DOHH2 (cell line): ENCODE data around the gene RIPOR2.

ENCODE experiments used
- H3F3A ChIP-seq: fragments of 200-600 bp; sonication (generic), shearing (Covaris generic); 2 replicates; pipeline ENCODE4 v1.6.0; 2016; ENCODE audit warnings: antibody characterized with exemption, mild to moderate bottlenecking; ENCODE audit not compliant: control insufficient read depth, insufficient read depth
- H3K27ac ChIP-seq: fragments of 200-600 bp; sonication (generic); 2 replicates; pipeline ENCODE4 v1.5.1; 2014; ENCODE audit warnings: low read depth, mild to moderate bottlenecking, low read length, moderate library complexity
- H3K27me3 ChIP-seq: fragments of 200-600 bp; sonication (generic); 2 replicates; pipeline ENCODE4 v1.6.1; 2014; ENCODE audit warnings: mild to moderate bottlenecking, low read length, mixed read lengths; ENCODE audit not compliant: control insufficient read depth
- H3K36me3 ChIP-seq: fragments of 200-600 bp; sonication (generic); 2 replicates; pipeline ENCODE4 v1.6.1; 2014; ENCODE audit warnings: mild to moderate bottlenecking, low read length, moderate library complexity, mixed read lengths; ENCODE audit not compliant: control insufficient read depth
- H3K4me1 ChIP-seq: fragments of 200-600 bp; sonication (generic); 2 replicates; pipeline ENCODE4 v1.6.1; 2014; ENCODE audit warnings: mild to moderate bottlenecking, low read length, mixed read lengths; ENCODE audit not compliant: control insufficient read depth
- H3K4me2 ChIP-seq: fragments of 200-600 bp; sonication (generic); 2 replicates; pipeline ENCODE4 v1.6.0; 2014; ENCODE audit warnings: mild to moderate bottlenecking, low read length, moderate library complexity
- H3K4me3 ChIP-seq: fragments of 200-600 bp; sonication (generic); 2 replicates; pipeline ENCODE4 v1.5.1; 2014; ENCODE audit warnings: mild to moderate bottlenecking, low read length, mixed read lengths
- H3K79me2 ChIP-seq: fragments of 200-600 bp; sonication (generic); 2 replicates; pipeline ENCODE4 v1.6.1; 2014; ENCODE audit warnings: mild to moderate bottlenecking, low read length, mixed read lengths; ENCODE audit not compliant: control insufficient read depth
- H3K9me2 ChIP-seq: fragments of 200-600 bp; sonication (generic); replicated peaks from 2 replicates; pipeline ENCODE4 v1.6.1; 2014; ENCODE audit warnings: mild to moderate bottlenecking, low read length, mixed read lengths; ENCODE audit not compliant: control insufficient read depth
- H3K9me3 ChIP-seq: fragments of 200-600 bp; sonication (generic); 2 replicates; pipeline ENCODE4 v1.6.1; 2014; ENCODE audit warnings: antibody characterized with exemption, low read length, mixed read lengths; ENCODE audit not compliant: control insufficient read depth, insufficient read depth
- H4K20me1 ChIP-seq: fragments of 200-600 bp; sonication (generic); 2 replicates; pipeline ENCODE4 v1.6.0; 2014; ENCODE audit warnings: low read depth, mild to moderate bottlenecking, antibody characterized with exemption, low read length, moderate library complexity; ENCODE audit not compliant: control insufficient read depth, insufficient read depth
- CTCF ChIP-seq: fragments of 200-600 bp; sonication (generic); IDR thresholded peaks from one replicate; pipeline ENCODE4 v1.5.1; 2014; ENCODE audit warnings: antibody characterized with exemption, mild to moderate bottlenecking, low read depth, low read length; ENCODE audit not compliant: poor library complexity, severe bottlenecking
- EZH2phosphoT487 ChIP-seq: fragments of 200-600 bp; sonication (generic); IDR thresholded peaks from 2 replicates; pipeline ENCODE4 v1.6.1; 2017; ENCODE audit warnings: borderline replicate concordance, mild to moderate bottlenecking, antibody characterized with exemption, low read length, moderate library complexity, mixed read lengths

Gene RIPOR2

GRCh38 chr6:24798740-24799540 is 136.8 kb downstream of the RIPOR2 start, which contains the start of gene ARMH2:
ARMH2 (minus strand) TSS chr6:24798917; CDS start chr6:24798857, 60 bp downstream.
- Histone ChIP-seq H3K9me2 (no peaks in the 10 kb centered on the region), H3K79me2 (no peaks in the 10 kb centered on the region), H3K4me3 (no peak within 1 kb of the TSS), H3K4me1 (no peaks in the 10 kb centered on the region), H3K9me3 (no peaks in the 10 kb centered on the region), H3K36me3 (peaks cover 8% of the 10 kb centered on the region), H3F3A (peaks cover 7% of the 10 kb centered on the region), H3K27me3 (no peaks in the 10 kb centered on the region), H4K20me1 (no peaks in the 10 kb centered on the region), H3K27ac (no peak within 1 kb of the TSS), H3K4me2 (no peak within 1 kb of the TSS)
- TF ChIP-seq CTCF (no peak), EZH2phosphoT487 (no peak)

GRCh38 chr6:24797596-24798216 is 138.1 kb downstream of the RIPOR2 start:
- Histone ChIP-seq H3K27me3 (no peaks in the 10 kb centered on the region), H3K36me3 (no peaks in the 10 kb centered on the region), H3K9me3 (no peaks in the 10 kb centered on the region), H3F3A (peaks cover 7% of the 10 kb centered on the region), H3K79me2 (no peaks in the 10 kb centered on the region), H3K4me1 (no peaks in the 10 kb centered on the region), H3K27ac (no peak overlapping the region), H3K4me3 (no peak overlapping the region), H3K4me2 (no peak overlapping the region), H4K20me1 (no peaks in the 10 kb centered on the region), H3K9me2 (no peaks in the 10 kb centered on the region)
- TF ChIP-seq CTCF (no peak), EZH2phosphoT487 (no peak)

GRCh38 chr6:24796616-24797290 is 139.0 kb downstream of the RIPOR2 start:
- Histone ChIP-seq H3K9me2 (no peaks in the 10 kb centered on the region), H3K4me2 (no peak overlapping the region), H4K20me1 (no peaks in the 10 kb centered on the region), H3K4me1 (no peaks in the 10 kb centered on the region), H3F3A (peaks cover 3% of the 10 kb centered on the region; the same call in 1 of the 2 replicates), H3K9me3 (no peaks in the 10 kb centered on the region), H3K27ac (no peak overlapping the region), H3K36me3 (no peaks in the 10 kb centered on the region), H3K4me3 (no peak overlapping the region), H3K79me2 (no peaks in the 10 kb centered on the region), H3K27me3 (no peaks in the 10 kb centered on the region)
- no peak for TF ChIP-seq EZH2phosphoT487
